ENCODE data around the gene CASR.

Gene CASR

DNA sequence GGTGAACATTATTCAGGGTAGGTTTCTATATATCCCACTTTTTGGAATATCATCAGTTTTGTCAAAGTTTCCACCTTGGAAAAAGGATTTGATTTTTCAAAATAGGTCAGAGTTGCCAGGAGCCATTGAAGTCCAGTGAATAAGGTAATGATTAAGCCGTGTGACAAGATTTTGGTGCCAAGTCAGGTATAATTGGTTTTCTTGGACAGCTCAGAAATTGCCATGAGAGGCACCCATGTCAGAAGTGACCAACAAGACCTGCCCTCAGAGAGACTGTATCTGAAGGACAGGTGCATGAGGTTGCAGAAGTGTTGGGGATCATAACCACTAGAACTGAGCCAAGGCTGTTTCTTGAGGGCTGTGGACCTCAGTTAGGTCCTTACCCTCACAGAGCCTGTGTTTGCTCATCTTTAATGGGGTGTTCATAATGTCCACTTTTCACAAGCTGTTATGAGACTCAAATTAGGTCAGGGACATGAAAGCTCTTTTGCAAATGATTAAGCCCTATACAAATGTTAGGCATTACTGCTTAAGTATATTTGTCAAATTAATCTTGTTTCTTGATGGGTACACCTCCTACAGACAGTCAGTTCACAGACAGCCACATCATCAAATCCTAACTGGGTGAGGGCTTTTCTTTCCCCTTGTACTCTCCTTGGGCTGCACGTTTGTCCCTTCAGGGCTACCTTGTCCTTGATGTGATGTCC, 32.3 kb downstream of the CASR start:
- DNase-seq (ENCODE audit: low read depth in 1 of 2, low spot score in 1 of 2), result no peak

DNA sequence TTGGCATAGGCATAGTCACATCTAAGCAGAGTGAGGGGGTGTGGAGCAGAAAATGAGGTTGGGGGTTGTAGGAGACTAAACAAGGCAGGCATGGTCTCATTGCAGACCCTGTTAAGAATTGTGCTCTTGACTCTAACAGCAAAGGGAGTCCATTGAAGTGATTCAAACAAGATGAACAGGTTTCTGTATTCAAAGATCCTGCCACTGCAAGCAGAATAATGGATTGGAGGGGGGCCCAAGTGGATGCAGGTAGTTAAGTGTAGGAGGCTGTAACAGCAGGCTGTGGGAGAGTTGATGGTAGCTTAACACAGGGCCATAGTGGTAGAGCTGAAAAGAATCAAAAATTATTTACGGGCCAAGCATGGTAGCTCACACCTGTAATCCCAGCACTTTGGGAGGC, 34.4 kb downstream of the CASR start:
- DNase-seq (ENCODE audit: low read depth in 1 of 2, low spot score in 1 of 2), result no peak

DNA sequence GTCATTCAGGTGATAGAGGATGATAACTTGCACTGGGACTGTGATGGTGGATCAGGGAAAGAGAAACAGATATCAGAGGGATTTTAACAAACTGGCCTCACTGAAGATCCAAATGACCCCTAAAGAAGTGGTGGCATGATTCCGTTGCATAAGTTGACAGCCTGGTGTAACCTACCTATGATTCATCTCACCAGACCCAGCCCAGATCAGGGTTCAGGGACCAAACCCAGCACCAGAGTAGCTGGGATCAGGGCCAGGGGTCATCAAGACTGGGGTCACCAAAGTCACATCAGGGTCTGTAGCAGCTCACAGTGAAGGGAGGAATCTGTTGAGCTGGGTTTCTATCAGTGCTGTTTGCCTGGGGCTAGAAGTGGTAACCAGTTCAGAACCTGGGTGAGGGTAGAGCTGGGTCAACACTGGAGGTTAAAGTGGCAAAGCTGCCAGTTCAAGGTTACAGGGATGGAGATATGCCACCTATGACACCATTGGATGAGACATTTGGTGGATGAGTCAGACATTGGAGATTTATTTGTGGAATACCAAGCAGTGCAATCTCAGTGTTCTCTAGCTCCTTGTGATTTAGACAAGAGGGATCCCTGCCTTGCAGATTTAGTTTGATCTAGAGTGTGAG, 35.9 kb downstream of the CASR start:
- no peak for DNase-seq (ENCODE audit: low read depth in 1 of 2, low spot score in 1 of 2)

DNA sequence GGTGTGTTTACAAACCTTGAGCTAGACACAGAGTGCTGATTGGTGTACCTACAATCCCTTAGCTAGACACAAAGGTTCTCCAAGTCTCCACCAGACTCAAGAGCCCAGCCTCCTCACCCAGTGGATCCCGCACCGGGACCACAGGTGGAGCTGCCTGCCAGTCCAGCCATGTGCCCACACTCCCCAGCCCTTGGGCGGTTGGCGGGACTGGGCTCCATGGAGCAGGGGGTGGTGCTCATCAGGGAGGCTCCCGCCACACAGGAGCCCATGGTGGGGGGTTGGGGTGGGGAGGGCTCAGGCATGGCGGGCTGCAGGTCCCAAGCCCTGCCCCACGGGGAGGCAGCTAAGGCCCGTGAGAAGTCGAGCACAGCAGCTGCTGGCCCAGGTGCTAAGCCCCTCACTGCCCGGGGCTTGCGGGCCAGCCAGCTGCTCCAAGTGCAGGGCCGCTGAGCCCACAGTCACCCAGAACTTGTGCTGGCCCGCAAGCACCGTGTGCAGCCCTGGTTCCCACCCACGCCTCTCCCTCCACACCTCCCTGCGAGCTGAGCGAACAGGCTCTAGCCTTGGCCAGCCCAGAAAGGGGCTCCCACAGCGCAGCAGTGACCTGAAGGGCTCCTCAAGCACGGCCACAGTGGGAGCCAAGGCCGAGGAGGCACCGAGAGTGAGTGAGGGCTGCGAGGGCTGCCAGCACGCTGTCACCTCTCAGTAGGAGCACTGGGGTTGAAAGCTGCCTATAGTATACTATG, 43.7 kb downstream of the CASR start:
- no peak for DNase-seq (ENCODE audit: low read depth in 1 of 2, low spot score in 1 of 2)

DNA sequence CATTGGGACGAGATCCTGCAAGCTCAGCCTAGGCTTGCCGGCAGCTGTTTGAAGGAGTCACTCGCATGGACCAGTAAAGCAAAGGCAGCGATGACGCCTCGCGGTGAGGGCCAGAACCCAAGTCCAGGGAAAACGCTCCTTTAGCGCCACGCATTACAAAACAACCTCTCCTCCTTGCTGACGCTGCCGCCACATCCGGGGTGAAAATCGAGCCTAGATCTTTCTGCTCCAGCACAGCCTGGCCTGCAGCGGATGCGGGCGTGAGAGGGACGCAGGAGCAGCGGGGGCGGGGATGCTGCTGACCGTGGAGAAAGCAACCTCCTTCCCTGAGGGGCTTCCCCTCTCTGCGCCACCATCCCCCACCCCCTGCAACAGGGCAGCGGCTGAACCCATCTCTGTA, 46.7 kb downstream of the CASR start:
- no peak for DNase-seq (ENCODE audit: low read depth in 1 of 2, low spot score in 1 of 2)

DNA sequence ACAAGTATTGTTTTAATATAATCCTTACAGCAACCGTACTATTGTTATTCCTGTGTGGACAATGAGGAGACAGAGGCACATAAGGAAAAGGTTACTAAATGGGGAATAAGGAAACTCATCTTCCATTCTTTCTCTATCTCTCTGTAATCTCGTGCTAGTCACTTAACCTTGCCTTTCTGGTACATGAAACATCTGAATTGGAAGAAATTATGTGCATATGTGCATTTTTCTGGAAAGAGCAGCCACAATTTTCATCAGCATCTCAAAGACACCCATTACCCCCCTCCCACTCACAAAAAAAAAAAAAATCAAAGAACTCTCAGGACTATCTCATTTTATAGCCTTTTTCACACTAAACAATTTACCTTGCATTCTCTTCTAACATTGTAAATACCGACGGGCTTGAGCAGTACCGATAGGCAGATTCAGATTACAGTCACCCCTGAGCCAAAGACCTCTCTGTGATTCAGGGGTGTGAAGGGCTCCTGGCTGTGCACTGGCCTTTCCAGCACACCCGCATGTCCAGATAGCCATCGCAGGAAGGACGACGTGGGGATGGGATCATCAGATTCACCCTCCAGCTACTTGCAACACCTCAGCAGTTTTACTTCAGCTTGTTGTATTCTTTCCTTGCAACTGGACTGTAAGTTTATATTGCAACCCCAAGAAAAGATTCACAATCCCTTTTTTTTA, 48.1 kb downstream of the CASR start:
- no peak for DNase-seq (ENCODE audit: low read depth in 1 of 2, low spot score in 1 of 2)

DNA sequence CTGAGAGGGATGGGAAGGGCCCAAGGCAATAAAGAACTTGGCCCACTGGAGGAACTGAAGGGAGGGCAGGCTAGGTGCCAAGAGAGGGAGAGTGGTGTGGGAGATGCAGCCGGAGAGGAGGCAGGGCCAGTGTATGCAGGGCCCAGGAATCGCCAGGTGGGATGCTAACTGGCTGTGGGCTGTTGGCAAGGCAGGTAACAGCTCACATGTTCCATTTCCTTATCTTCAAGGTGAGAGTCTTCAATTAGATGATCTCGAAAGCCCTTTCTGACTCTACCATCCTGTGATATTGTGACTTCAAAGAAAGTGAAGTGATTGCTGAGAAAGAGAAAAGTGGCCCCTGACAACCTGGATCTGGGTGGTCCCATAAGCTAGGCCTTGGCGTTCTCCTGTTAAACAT, 49.0 kb downstream of the CASR start:
- no peak for DNase-seq (ENCODE audit: low read depth in 1 of 2, low spot score in 1 of 2)

DNA sequence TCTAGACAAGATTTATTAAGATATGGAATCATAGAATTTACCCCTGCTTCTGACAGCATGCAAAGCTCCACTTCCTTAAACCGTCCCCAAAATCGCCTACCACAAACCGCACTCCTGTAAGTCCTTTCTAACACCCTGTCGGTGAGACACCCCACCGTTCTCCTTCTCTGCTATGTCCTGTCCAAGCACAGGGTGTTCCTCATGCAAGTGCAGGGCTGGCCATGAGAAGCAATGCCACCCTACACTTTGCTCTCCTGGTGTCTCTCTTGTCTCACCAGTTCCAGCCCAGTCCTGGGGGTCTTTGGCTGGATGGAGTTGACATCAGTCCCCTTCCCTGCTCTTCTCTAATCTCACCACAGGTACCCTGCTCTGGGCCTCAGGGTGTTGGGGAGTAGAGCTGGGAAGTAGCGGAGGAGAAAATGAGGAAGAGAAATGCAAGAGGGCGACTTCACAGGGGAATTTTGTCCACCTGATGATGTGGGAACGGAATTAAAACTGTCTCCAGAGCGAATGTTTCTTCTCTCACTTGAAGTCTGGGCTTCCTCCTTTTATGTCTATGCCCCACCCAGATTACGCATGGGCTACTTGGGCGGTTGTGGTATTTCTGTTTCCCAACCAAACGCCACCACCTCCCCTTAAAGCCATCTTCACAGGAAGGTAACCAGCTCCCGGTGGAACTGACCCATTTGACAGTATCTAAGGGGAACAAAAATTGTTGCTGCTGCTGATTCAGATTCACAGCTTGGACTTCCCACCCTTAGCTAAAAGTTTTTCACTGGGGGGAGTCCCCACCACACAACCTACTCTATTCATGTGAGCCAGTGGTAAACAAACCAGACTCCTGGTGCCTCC, 49.9 kb downstream of the CASR start:
- DNase-seq (ENCODE audit: low read depth in 1 of 2, low spot score in 1 of 2), result no peak

DNA sequence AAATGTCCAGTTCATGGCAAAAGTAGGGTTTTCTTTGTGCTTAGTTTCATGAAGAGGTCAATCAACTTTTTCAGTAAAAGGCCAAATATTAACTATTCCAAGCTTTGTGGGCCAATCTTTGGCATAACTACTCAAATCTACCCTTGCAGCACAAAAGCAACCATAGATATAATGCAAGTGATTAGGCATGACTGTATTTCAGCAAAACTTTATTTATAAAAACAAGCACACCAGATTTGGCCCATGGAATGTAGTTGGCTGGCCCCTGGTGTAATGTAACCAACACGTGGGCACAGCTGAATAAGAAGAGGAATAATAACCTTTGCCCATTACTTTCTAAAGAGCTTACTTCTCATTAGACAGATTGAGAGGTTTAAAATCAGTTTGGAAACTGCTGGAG, 50.6 kb downstream of the CASR start:
- no peak for DNase-seq (ENCODE audit: low read depth in 1 of 2, low spot score in 1 of 2)

DNA sequence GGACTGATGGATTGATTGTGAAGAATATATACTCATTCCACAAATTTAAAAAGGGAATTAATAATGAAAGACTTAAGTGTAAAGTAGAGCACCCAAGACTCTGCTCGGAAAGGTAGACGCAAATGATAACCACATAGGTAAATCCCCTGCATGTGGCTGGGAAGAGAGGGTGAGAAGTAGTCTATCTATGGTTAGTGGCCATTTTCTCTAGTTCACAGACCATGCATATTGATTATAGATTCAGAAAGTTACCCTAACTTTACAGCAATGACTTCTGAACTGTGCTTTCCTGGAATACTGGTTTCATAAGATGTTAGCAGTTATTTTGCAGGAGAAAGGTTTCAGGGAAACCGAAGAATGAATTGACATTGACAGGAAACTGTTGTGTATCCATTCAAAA, 51.7 kb downstream of the CASR start:
- DNase-seq (ENCODE audit: low read depth in 1 of 2, low spot score in 1 of 2), result no peak

DNA sequence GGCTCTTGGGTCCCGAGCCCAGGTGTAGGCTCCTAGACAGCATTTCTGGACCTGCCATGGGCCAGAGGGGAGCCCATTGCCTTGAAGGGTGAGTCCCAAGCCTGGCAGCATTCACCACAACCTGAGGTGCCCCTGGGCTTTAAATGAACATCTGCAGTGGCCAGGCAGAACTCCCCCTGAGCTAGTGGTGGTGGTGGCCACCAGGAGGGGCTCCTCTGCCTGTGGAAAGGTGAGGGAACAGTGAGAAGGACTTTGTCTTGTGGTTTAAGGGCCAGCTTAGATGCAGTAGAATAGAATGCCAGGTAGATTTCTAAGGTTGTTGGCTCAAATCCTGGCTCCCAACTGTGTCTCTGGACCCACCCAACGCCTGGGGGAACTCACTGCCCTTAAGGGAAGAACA, 55.6 kb downstream of the CASR start:
- DNase-seq (ENCODE audit: low read depth in 1 of 2, low spot score in 1 of 2), result no peak

DNA sequence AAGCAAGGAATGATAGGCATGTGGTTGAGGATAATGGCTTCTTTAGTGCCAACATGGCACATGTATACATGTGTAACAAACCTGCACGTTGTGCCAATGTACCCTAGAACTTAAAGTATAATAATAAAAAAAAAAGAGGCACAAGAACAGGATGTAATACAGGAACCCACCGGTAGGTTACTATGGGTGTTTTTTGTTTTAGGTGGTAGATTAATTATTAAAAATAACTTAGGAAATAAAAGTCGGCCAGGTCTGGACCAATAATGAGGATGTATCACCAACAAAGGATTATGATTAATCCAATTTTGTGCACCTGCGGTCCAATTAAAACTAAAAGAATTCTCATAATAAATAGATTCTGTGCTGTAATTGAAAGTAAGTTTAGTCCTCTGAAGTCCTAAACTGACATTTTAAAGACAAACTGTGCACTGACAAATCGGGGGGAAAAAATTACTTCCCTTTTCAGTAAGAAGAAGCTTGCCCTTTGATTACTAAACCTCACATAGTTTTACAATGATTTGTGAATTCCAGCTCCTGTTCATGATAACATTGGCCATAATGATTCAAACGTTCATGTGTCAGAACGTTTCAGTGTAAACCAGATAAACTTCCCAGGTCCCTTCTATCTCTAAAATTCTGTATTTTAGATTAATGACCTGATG, 62.2 kb downstream of the CASR start:
- no peak for DNase-seq (ENCODE audit: low read depth in 1 of 2, low spot score in 1 of 2)

DNA sequence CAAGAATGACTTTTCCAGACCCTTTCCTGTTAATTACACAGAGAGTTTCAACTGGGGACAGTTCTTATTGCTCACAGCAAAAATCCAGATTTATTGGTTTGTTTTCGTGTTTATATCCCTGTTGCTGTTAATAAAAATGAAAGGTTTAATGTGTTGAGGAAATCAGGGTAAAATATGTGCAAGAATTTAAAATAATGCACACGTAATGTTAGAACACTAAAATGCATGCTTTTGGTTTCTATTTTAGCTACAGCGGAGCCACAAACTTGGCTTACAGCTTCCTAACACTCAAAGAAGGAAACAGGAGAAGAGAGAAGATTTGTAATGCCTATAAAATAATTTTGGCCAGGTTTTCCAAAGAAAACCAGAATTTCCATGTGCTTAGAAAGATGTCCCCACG, 62.7 kb downstream of the CASR start:
- no peak for DNase-seq (ENCODE audit: low read depth in 1 of 2, low spot score in 1 of 2)

DNA sequence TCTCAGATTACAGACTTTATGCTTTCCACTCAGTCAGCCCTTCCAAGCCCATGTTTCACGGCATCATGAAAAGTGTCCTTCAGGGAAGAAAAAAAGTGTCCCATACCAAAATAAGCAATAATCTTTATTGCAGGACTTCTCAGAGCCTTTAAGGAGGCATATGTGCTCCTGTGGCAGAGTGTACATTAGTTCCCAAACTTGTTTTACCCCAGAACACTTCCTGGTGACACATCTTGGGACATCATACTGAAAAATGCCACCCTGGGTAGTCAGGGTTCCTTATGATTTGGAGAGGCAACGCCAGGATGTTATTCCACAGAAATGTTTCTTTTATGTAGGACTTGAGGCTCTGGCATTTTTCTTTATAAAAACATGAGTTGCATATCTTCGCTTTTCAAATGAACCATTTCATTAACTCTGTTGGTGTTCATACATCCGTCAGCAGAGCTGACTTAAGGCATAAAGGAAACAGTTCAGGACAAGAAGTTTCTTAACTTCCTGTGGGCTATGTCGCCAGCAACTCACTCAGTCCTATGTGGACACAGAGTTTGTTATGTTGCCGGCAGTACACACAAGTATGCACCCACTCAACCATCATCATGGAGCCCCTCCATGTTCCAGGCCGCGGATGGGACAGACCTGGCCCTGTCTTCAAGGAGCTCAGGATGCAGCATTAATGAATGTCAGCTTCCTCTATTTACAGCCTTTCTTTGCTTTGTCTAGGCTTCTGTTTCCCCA, 63.8 kb downstream of the CASR start:
- DNase-seq (ENCODE audit: low read depth in 1 of 2, low spot score in 1 of 2), result no peak

DNA sequence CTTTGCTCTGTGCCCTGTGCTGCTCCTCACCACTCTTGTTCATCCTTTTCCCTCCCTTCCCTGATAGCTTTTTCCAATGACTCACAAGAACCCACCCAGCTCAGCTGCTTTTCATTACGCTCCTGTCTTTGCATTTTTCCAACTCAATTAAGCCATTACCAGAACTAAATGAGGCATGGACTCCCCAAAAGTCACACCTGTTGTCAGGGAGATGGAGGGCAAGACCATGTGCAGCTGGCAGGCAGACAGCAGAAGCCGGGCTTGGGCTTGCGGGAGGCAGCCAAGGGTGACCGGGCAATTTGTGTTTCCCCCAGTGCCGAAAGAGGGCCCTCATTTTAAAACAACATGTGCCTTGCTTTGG, 64.3 kb downstream of the CASR start:
- DNase-seq (ENCODE audit: low read depth in 1 of 2, low spot score in 1 of 2), result no peak

DNA sequence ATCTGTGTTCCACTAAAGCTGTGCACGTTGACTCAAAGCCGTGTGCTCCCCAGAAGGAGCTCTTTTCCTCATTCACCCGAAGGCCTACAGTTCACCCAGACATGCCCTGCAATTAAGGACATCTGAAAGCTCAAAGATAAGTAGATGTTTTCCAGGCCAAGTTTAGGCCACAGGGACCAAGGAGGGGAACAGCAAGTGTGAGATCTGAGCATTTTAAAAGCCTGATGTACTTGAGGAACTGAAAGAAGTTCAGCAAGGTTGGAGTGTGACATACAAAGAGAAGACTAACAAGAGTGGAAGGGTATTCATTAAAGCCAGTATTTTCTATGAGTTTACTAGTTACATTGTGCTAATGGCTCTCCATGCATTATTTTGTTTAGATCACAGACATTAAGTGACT, 68.0 kb downstream of the CASR start:
- no peak for DNase-seq (ENCODE audit: low read depth in 1 of 2, low spot score in 1 of 2)

DNA sequence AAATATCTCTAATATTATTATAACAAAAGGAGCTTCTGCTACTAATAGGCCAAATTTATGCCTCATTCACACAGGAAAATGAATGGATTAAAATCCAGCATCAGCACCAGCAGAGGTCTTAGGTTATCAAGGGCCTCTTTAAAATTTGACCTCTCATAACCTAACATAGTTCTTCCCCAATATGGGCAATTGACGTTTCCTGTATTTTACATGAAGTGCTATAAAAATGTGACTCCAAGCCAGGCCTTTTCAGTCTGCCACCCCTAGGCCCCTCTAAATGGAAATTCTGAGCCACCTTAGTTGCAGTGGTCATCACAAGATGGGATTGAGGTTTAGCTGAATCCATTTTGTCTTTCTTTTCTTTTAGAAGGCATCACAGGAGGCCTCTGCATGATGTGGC, 70.1 kb downstream of the CASR start:
- no peak for DNase-seq (ENCODE audit: low read depth in 1 of 2, low spot score in 1 of 2)

DNA sequence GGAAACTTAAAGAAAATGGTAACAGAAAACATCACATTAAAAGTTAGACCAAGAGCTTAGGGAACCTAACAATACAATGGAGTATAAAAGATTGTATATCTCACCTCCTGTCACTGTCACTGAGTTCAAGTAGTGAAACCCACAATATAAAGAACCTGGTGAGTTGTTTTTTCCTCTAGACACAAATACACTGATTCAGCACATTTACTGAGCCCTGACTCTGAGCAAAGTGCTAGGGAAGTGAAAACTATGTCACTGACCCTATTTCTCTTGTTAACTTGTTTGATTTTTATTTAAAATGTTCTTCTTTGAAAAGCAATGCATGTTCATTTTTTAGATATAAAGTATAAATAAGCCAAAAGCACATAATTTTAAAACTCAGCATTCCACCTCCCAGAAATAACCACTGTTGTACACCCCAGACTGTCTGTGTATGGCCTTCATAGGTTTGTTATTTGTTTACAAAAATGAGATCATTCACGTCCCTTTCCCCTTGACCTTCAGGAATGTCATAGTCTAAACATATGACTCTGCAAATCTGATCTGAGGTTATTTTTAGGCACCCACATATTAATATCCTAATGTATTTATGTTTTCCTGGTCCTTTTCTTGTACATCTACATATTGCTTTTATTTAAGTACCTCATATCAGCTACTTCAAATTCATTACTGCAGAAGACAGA, 72.4 kb downstream of the CASR start:
- no peak for DNase-seq (ENCODE audit: low read depth in 1 of 2, low spot score in 1 of 2)

DNA sequence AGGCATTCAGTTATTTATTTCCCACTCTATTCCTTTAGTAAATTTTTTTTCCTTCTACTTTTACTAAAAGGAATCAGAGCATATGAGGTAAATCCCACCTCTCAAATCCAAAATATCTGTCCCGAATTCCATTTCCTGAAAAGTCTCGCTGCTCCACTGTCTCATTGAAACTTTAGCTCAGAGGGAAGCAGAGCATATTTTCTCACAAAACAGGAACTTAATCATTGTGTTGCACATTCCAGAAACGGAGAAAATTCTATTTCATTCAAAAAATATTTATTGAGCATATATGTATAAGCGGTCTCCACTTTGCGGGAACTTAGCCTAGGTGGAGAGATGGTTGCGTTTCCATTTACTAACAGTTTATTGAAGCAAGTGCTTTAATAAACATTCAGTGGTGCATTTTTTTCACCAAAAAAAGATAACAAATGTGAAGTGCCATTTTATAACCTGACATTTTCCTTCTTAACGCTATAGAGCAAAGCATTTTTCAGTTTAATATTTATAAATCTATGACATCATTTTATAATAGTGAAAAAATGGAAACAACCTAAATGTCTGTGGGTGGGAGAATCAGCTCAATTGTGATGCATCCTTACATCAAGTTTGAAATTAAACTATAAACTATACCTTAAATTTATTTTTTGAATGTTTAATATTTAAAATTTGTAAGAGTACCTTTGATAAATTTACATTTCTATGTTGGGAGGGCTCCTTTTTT, 74.3 kb downstream of the CASR start:
- no peak for DNase-seq (ENCODE audit: low read depth in 1 of 2, low spot score in 1 of 2)

Measured in stimulated activated CD4-positive, alpha-beta T cell treated with anti-CD3 and anti-CD28 coated beads, Interleukin-15, amount 100 ng/mL, for 1 hour (primary cell).